NCI-H1694 treated with DMSO at 0.1 percent for 48 hours (cell line): ENCODE measurements around the gene CLCA1.

ENCODE experiments used
- DNase-seq: peaks from one replicate; lab custom pipeline; 2025; lab: John Stamatoyannopoulos, UW

Gene CLCA1

DNA sequence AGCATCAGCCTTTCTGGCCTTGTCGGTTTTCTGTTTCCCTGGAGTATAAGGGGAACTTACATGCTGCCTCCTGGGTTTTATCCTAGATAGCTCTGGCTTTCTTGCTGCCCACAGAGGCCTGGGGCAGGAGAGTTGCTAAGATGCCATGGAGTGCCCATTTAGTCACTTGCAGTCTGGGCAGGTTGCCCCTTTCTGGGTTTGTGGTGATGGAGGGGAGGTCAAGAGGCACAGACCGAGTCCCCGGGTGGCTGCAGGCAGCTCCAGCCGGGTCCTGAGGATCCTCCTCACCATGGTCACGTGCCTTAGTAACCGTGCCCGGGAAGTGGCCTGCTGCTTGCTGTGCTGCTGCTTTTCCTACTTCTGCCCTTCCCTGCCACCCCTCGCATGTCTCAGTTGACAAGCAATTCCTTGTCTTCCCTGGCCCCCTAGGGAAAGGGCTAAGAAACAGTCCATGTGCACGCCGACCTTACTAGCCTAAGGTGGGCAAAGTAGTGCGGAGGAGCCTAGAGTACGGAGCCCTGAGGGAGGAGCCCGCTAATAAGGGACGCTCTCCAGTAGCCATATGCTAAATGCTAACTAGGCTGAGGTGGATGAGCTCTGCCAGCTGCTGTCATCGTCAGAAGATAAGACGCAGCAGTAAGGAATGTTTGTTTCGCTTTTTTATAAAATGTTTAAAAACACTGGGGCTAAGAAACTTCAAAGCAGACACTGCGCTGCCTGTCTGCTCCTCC, 34.8 kb downstream of the CLCA1 start:
- DNase-seq, result no peak

DNA sequence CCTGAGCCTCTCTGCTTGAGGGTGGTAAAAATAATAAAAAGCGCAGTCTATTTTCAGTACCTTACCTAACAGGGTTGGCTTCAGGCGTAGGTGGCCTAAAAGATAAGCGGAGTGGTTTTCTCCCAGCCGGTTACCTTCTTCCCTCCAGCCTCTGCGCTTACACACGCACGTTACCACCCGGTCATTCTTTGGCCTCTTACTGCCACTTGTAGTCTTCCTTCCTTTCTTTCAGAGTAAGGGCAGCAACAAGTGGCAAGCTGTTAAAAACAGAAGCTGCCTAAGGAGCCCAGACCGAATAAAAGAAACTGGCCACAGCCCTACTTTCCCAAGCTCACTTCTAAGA, 35.4 kb downstream of the CLCA1 start:
- no peak for DNase-seq

DNA sequence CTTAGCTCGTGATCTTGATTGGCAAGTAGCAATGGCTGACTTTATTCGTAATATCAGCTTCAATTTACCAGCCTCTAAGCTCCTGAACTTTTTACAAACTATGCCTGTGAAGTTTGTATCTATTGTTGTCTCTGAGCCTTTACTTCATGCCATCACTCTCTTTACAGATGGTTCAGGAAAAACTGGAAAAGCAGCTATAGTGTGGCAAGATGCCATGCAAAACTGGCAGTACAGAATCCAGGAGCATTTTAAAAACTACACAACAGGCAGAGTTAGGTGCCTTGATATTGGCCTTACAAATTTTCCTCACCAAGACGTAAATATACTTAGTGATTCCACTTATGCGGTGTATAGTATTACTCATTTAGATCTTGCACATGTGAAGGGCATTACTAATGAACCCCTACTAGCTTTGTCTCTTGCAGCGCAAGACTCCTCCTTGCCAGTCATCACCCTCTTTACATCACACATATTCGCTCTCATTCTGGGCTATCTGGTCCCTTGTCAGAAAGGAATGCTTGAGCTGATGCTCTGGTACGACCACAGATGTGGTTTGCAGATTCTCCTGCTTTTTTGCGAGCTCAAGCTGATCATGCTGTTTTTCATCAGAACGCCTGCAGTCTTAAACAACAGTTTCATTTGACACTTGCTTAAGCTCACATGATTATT, 36.3 kb downstream of the CLCA1 start:
- DNase-seq, result no peak

DNA sequence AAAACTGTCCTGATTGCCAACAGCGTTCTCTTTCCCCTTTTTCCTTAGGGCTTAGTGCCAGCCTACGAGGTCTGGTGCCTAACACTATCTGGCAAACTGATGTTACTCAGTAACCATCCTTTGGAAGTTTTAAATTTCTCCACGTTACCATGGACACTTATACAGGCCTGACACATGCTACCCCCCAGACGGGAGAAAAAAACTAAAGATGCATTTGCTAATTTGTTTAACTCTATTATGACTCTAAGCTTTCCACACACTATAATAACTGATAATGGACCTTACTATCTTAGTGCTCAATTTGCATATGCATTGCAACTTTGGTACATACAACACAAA, 36.8 kb downstream of the CLCA1 start:
- DNase-seq, result no peak

DNA sequence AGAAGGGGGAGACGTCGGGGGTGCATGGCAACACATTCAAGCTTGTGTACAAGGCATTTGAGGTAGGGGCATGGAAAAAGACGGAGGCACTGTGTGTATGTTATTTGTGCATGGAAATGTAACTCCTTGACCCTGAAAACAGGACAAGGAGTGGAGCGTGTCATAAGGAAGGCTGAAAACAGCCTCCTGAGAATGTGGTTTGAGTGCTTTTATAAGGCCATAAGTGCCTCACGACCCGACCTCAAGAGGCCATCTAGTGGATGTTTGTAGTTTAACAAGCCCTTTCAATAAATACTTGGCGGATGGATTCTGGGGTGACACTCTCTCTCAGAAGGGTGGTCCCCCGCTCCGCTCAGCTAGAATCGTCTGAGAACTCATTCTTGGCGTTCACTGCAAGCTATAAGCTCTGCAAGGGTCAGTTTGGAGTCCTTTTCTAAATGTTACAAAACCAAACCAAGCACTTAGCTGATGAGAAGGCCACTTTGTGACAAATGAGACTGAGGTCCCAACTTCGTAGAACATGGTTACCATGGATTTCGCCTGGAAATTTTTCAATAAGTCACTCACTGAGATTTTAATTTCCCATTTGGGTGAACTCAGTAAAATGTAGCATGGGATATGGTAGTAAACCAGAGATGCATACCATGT, 39.3 kb downstream of the CLCA1 start:
- no peak for DNase-seq

DNA sequence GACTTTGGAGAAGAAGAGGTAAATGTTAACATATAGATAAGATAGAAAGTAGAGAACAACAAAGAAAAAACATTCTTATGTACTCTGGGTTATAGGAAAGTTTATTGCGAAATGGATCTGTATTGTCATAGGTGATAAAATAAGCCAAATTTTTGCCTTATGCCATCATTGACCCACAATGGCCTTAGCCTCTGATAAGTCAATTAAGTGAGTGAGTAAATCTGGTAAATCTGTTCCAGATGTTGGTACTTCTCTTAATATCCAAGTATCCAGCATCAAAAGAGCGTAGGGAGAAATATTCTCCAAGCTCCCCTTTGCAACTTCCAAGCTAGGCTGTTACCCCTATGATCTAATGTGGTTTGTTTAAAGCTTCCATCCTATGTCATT, 39.8 kb downstream of the CLCA1 start:
- DNase-seq, result no peak

DNA sequence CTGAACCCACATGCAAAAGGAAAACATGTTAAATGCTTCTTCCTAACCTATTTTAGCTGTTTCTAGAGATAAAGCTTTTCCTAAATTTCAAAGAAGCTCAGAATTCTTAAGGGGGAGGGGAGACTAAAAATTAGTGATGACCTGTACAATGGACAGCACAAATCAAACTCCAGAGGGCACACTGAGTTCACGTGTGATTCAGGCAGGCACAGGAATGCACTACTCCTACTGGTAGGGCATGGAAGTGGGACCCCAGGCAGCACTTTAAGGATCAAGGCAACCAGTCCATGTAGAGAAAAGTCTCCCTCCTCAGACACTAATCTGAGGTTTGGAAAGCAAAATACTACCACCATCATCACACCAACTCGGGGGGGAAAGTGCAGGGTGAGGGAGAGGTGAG, 46.9 kb downstream of the CLCA1 start:
- DNase-seq, result no peak

DNA sequence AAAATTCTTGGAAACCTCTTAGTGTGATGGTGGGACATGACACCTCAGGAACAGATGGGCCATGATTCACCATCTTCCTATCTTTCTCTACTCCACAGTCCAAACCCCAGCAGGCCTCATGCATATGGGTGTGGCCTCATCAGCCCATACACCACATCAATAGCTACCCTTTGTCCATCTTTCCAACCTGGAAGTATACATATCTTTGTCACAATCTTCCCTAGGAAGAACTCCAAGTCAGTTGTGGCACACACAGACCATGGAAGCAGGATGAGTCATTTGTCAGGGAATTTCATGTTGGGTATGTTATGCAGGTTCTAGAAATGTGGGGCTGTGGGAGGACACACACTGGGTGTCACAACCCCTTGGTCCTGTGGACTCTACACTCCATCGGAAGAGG, 47.6 kb downstream of the CLCA1 start:
- DNase-seq, result no peak

DNA sequence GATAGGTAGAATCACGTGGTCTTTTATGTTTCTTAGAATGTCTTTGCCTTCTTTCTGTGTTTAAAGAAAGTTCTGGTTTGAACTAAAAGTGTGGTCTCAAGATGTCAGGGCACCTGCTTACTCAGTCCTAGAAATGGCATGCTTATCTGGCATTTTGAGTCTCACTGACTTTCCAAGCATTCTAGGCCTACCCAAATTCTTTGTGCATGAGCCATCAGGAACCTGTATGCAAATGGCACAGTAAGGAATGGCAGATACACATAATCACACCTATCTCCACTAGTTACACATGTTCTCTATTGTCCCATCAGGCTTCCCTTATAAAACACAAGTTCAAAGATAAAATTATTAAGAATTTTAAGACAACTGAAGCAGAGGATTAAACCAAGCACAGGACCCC, 48.6 kb downstream of the CLCA1 start:
- DNase-seq, result no peak

DNA sequence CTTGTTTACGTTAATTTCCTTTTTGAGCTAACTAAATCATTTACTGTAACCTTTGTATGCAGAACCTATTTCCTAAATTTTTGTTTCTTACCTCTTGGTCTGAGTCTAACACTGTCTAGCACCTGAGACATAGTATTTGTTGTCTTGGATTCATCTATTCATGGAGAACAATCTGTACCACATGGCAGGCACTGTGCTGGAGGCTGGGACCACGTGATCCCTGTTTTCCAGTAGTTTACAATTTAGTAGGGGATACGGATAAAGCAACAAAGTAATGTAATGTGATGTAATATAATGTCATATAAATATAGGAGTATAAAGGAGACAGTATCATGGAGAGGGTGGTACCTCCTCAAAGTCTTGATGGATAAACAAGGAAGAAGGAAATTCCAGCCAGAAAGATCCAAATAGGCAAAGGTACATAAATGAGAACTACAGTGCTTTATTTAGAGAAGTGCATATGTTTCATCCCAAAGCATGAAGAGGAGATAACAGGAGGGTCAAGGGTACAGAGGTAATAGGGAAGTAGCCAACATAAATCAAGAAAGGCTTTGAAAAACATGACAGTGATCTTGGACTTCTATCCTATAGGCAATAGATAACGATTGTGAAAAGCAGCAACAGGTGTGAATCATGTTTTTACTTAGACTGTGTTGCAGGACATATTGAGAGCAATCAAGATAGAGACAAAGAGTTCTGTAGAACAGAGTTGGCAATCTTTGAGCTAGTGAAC, 52.2 kb downstream of the CLCA1 start:
- no peak for DNase-seq

DNA sequence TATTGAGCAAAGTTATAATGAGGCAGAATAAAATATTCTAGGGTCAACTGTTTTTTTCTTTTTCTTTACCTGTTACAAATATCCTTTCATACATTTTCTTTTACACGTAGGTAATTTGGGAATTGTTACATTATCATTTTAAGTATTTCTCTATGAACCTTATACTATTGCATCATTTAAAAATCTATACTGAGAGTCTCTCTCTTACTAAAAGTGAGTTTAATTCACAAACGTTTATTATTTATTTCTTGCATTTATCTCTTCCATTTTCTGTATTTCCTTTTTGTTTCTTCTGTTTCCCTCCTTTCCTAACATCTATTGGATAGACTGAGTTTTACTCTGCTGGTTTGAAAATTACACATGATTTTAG, 52.8 kb downstream of the CLCA1 start:
- no peak for DNase-seq

DNA sequence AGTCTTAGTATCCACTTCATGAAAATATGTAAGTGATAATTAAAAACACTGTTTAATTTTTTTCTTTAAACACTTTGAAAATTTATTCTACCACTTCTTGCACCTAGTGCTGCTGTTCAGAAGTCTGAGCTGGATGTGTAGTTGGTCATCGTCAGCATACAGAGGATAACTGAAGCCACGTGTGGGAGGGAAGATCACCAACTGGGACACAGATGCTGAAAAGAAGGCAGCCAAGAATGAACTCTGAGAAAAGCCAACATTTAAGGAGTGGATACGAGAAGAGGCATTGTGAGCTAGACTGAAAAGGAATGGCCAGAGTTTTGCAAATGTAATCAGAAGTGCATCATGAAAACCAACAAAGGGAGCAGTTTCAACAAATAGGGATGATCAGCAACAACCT, 53.5 kb downstream of the CLCA1 start:
- DNase-seq, result no peak

DNA sequence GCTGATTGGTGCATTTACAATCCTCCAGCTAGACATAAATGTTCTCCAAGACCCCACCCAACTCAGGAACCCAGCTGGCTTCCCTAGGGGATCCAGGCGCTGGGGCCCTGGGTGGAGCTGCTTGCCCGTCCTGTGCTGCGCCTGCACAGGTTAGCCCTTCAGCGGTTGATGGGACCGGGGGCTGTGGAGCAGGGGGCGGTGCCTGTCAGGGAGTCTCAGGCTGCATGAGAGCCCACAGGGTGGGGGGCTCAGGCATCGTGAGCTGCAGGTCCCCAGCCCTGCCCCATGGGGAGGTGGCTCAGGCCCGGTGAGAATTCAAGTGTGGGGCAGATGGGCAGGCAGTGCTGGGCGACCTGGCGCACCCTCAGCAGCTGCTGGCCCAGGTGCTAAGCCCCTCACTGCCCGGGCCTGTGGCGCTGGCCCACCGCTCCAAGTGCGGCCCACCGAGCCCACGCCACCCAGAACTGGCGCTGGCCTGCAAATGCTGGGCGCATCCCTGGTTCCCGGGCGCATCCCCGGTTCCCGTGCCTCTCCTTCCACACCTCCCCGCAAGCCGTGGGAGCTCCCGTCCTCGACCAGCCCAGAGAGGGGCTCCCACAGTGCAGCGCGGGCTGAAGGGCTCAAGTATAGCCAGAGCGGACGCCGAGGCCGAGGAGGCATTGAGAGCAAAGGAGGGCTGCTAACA, 55.1 kb downstream of the CLCA1 start:
- DNase-seq, result no peak

DNA sequence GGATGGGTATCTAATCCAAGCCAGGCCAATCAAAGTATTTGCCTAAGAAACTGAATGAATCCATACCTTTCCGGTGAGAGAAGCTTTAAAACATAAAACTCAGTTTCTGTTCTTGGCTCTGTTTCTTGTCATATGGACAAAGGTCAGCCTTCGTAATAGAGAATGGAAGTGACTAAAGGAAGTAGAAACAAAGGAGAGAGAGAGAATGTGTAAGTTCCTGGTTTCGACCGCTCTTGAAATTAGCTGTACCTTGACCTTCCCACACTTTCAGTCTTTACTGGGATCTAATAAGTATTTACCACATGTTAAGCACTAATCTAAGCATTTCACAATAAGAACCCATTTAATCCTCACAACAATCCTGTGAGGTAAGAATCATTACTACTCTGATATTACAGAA, 58.6 kb downstream of the CLCA1 start:
- no peak for DNase-seq

DNA sequence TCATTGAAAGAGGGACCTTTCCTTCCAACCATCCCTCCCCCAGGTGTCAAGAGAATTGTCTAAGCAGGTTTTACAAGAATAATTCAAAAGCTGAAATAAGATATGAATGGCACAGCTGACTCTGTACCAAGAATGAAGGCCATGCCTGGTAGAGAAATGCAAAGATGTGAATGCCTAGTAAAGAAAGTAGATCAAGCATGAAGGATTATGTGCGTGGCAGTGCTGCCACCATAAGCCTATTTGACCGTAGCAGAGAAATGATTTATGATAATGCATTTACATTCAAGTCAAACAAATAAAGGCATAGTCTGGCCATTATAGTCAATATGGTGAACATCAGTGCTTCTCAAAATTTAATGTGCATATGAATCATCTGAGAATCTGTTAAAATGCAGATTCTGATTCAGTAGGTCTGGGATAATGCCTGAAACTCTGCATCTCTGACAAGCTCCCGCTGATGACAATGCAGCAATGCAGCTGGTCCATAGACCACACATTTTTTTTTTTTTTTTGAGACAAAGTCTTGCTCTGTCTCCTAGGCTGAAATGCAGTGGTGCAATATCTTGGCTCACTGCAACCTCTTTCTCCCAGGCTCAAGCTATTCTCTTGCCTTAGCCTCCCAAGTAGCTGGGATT, 61.6 kb downstream of the CLCA1 start:
- no peak for DNase-seq

DNA sequence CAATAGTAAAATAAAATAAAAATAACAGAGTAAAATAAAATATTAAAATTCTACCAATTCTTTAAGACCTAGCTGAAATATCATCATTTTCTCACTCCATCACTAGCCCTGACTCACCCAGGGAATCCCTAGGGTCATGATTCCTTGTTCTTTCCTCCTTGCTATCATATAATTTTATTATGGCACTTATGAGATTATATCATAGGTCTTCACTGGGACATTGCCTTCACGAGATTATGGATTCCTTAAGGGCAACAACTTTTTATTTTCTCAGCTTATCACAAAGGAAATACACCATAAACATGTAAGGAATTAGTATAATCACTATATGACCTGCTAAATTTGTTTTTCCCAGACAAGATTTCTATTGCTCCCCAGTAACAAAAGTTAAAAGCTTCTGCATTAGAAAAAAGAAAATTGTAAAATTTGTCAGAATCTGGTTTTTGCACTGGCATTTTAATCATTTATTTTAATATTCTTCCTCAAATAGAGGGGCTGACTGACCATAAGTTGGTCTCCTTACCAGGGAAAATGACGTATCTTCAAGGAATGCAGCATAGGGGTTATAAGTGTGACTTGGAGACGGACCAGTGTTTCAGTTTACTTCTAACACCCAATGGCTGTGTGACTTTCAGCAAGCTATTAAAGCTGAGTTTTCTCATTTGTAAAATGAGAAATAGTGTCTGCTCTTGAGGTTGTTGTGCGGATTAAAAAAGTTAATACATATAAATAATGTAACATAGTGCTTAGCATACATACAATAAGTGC, 69.4 kb downstream of the CLCA1 start:
- no peak for DNase-seq

DNA sequence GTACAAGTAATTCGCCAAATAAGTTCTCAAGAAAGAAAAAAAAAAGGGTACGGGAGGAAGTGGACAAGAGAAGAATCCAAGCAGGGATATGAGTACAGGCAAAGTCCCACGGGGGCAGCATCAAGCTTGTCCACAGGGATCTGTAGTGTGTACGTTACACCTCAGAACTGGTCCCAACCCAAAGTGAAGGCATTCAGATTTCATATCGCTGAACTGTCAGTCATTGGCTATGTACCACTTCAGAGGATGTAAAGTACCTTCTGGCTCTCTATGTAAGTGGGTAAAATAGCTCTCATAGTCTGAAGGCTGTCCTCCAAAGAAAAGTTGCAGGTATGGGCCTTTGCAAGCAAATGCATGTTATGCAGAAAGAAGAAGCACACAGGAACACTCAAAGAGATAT, 70.0 kb downstream of the CLCA1 start:
- no peak for DNase-seq

DNA sequence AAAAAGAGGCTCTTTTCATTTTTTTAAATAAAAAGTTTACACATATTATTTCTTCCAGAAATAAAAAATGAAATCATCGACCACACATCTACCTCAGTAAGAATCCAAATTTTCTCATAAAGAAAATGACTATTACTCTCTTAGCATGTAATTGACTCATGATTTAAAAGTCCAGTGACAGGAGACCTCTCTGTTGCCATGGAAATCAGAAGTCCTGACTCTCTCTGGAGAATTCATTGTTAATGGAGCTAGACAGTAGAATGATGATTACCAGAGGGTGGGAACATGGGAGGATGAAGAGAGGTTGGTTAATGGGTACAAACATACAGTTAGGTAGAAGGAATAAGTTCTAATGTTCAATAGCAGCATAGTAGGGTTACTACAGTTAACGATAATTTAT, 73.1 kb downstream of the CLCA1 start:
- no peak for DNase-seq

DNA sequence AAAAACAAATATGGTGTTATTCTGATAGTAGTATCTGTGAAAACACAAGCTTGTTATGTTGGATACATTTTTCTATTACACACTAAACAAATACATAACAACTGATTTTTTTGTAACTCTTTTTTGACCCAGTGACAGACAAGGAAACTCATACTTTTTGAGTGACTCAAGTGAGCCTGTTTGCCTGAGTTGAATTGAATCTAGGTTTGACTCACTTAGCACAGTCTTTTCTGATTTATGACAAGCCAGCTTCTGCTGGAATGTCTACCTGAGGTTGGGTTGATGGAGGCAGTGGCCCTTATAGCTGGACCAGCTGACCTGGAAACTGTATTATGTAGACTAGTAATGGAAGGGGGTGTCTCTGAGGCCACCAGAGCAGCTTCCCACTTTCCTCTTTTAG, 73.9 kb downstream of the CLCA1 start:
- DNase-seq, result no peak

DNA sequence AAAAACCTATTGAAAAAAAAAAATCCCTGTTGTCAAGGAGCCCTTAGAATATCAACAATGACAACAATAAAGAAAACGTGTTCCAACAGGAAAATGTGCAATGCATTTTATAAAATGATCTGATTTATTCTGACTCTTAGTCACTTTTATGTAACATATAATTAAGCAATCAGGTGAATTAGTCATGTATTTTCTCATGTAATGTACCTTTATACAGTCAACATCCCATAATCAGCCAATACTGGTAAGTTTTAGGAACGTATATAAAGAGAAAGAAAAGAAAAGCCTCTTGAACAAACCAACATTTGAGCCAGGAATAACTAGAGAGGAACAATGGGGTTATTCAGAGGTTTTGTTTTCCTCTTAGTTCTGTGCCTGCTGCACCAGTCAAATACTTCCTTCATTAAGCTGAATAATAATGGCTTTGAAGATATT, 78.1 kb downstream of the CLCA1 start, which contains the start of gene CLCA4:
Gene CLCA4 (plus strand): TSS at position 292 of the 435 bp plus-strand sequence. CDS start 42 bp downstream, at position 334.
- no peak for DNase-seq

DNA sequence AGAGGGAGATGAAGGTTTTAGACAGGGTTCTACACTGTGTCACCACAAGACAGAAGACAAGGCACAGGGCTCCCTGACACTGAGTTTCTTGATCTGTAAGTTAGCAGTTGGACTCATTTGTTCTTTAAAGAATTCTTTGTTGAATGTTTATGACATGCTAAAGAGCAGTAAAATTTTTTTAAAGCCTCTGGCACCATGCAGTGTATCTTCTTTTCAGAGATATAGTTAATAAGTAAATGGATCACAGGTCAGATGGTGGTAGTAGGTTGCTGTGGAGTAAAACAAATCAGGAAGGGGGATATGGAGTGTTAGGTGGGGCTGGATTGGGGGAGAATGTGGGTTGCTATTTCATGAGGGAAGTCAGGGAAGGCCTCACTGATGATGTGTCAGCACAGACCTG, 80.1 kb downstream of the CLCA1 start:
- DNase-seq, result no peak
